Activated CD4-positive, CD25-positive, alpha-beta regulatory T cell treated with anti-CD3 and anti-CD28 coated beads, Interleukin-2, amount 50 U/mL, for 24 hours (primary cell): ENCODE data around the gene INSL3.

Experiments used
- ATAC-seq, 2 donors: fragments of 150-1000 bp; cut with Tn5 transposase; one replicate each; pipeline ENCODE4 v1.10.0; 2021; ENCODE audit warnings: mild to moderate bottlenecking in 1 of 2, moderate library complexity in 1 of 2

INSL3 gene

GRCh38 chr19:17846146-17846545 lies 24.8 kb upstream of the INSL3 start:
- ATAC-seq: no peak

- no peak for ATAC-seq
These were observed 22.7 kb upstream of the INSL3 start for GRCh38 chr19:17843908-17844490.

GRCh38 chr19:17843292-17843827 lies 22.0 kb upstream of the INSL3 start:
- no peak for ATAC-seq

- ATAC-seq: no peak
These were observed 21.5 kb upstream of the INSL3 start for GRCh38 chr19:17842663-17843291.

GRCh38 chr19:17841810-17842662 lies 20.7 kb upstream of the INSL3 start:
- no peak for ATAC-seq

GRCh38 chr19:17841371-17841809 lies 20.1 kb upstream of the INSL3 start:
- ATAC-seq: no peak

- no peak for ATAC-seq
These were observed 18.7 kb upstream of the INSL3 start for GRCh38 chr19:17840019-17840418.

- no peak for ATAC-seq
These were observed 16.7 kb upstream of the INSL3 start for GRCh38 chr19:17837972-17838371.

- ATAC-seq: no peak
These were observed 15.2 kb upstream of the INSL3 start for GRCh38 chr19:17836530-17836929.

- no peak for ATAC-seq
These were observed 14.1 kb upstream of the INSL3 start for GRCh38 chr19:17835182-17836006.

- no peak for ATAC-seq
These were observed 13.2 kb upstream of the INSL3 start for GRCh38 chr19:17834350-17835181.

GRCh38 chr19:17832443-17833208 lies 11.3 kb upstream of the INSL3 start:
- no peak for ATAC-seq

- ATAC-seq: no peak
These were observed 10.1 kb upstream of the INSL3 start for GRCh38 chr19:17831419-17831888.

GRCh38 chr19:17830567-17831418 lies 9.5 kb upstream of the INSL3 start:
- peak; percentile 45 to 46 for ATAC-seq

GRCh38 chr19:17829855-17830566 lies 8.7 kb upstream of the INSL3 start:
- ATAC-seq: no peak

GRCh38 chr19:17826508-17827056 lies 5.3 kb upstream of the INSL3 start:
- ATAC-seq: no peak

GRCh38 chr19:17824339-17824738 lies 3.0 kb upstream of the INSL3 start:
- peak in 1 of 2 donors; percentile 18 for ATAC-seq

- no peak for ATAC-seq
These were observed 3.5 kb downstream of the INSL3 start for GRCh38 chr19:17817668-17818363.
